SU-DHL-6 (cell line): ENCODE measurements around the gene PDP2.
A peak's percentile ranks its signal among the peaks of the same experiment; 100 is the strongest.

ENCODE experiments used
- H2AFZ ChIP-seq: fragments of 200-600 bp; sonication (generic); 2 replicates; pipeline ENCODE4 v1.6.1; 2014; ENCODE audit warnings: low read depth, mild to moderate bottlenecking, moderate library complexity, mixed read lengths, antibody characterized with exemption, low read length; ENCODE audit not compliant: severe bottlenecking
- H3F3A ChIP-seq: fragments of 200-600 bp; shearing (Covaris generic); 2 replicates; pipeline ENCODE4 v1.6.0; 2016; ENCODE audit warnings: antibody characterized with exemption, mild to moderate bottlenecking; ENCODE audit not compliant: insufficient read depth
- H3K27ac ChIP-seq: fragments of 200-600 bp; sonication (generic); 2 replicates; pipeline ENCODE4 v1.5.1; 2016; ENCODE audit warnings: low read depth, mild to moderate bottlenecking, low read length, moderate library complexity, mixed read lengths
- H3K27me3 ChIP-seq: fragments of 200-600 bp; sonication (generic), shearing (Covaris generic); 2 replicates; pipeline ENCODE4 v1.6.0; 2014; ENCODE audit warnings: mild to moderate bottlenecking, low read length
- H3K36me3 ChIP-seq: fragments of 200-600 bp; sonication (generic); 2 replicates; pipeline ENCODE4 v1.6.1; 2014; ENCODE audit warnings: mild to moderate bottlenecking, low read length, mixed read lengths
- H3K4me2 ChIP-seq: fragments of 300-600, 200-600 bp; shearing (Covaris generic), sonication (generic); 2 replicates; pipeline ENCODE4 v1.6.0; 2014; ENCODE audit warnings: low read length, low read depth, mild to moderate bottlenecking; ENCODE audit not compliant: poor library complexity, severe bottlenecking
- H3K4me3 ChIP-seq: fragments of 200-600 bp; sonication (generic); 2 replicates; pipeline ENCODE4 v1.5.1; 2014; ENCODE audit warnings: antibody characterized with exemption, low read length, mild to moderate bottlenecking, mixed read lengths; ENCODE audit not compliant: insufficient read depth, poor library complexity, severe bottlenecking
- H3K79me2 ChIP-seq: fragments of 200-600 bp; sonication (generic); 2 replicates; pipeline ENCODE4 v1.6.1; 2014; ENCODE audit warnings: mild to moderate bottlenecking, low read length, moderate library complexity; ENCODE audit not compliant: insufficient read depth
- H3K9ac ChIP-seq: fragments of 200-600 bp; sonication (generic); 2 replicates; pipeline ENCODE4 v1.7.0; 2014; ENCODE audit warnings: mild to moderate bottlenecking, low read length
- H3K9me2 ChIP-seq: fragments of 200-600 bp; sonication (generic); replicated peaks from 2 replicates; pipeline ENCODE4 v1.6.1; 2014; ENCODE audit warnings: low read length; ENCODE audit not compliant: insufficient read depth
- H3K9me3 ChIP-seq: fragments of 200-600 bp; sonication (generic); 2 replicates; pipeline ENCODE4 v1.6.1; 2014; ENCODE audit warnings: low read length, mixed read lengths; ENCODE audit not compliant: insufficient read depth
- H4K20me1 ChIP-seq: fragments of 200-600 bp; sonication (generic); 2 replicates; pipeline ENCODE4 v1.6.1; 2014; ENCODE audit warnings: low read depth, mild to moderate bottlenecking, antibody characterized with exemption, low read length, moderate library complexity, mixed read lengths
- CTCF ChIP-seq: fragments of 200-600 bp; sonication (generic); IDR thresholded peaks from one replicate; pipeline ENCODE4 v1.5.1; 2017; ENCODE audit warnings: antibody characterized with exemption, mild to moderate bottlenecking, low read length, moderate library complexity; ENCODE audit not compliant: insufficient read depth, poor library complexity, severe bottlenecking
- EZH2phosphoT487 ChIP-seq: fragments of 200-600 bp; sonication (generic), shearing (Covaris generic); conservative IDR thresholded peaks from 2 replicates; pipeline ENCODE4 v1.6.1; 2018; ENCODE audit warnings: mild to moderate bottlenecking, antibody characterized with exemption, low read length, moderate library complexity, mixed read lengths

The PDP2 gene

DNA sequence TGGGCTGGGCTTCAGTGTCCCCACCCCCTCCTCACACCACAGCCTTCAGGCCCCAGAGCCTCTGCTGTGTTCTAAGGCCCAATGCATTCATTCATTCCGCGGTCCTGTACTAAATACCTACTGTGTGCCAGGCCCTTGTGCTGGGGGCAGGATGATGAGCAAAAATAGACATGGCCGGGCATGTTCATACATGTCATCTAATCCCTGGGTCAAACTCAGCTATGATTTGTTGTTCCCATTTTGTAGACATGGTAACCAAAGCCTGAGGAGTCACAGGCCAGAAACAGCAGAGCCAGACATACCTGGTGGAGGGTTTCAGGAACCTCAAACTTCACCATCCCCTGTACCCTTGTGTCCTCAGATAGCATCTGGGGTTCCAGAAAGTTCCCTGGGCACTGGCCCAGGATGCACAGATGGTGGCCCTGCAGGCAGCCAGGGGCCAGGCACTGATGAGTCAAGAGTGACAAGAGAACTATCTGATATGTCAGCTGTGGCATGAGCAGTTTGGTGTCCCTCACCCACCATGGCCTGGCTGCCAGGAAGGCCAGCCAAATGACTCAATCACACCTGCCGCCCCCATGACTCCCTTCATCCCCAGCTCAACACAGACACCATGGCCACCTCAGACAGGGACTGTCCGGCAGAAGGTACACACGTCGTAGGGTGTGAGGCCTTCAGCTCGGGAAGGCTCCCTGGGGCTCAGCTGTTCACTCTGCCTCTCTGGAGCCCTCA lies 47.8 kb downstream of the PDP2 start:
- H3K27me3 ChIP-seq, result no peaks in the 10 kb centered on the region
- no peaks in the 10 kb centered on the region for H4K20me1 ChIP-seq
- H3K9me2 ChIP-seq, result no peaks in the 10 kb centered on the region
- no peaks in the 10 kb centered on the region for H3K36me3 ChIP-seq
- 0 out of 2 replicates have a peak, but pooled peaks cover 3% of the 10 kb centered on the region for H3F3A ChIP-seq
- no peak overlapping the region for H3K4me2 ChIP-seq
- H3K27ac ChIP-seq, result no peak overlapping the region
- TF ChIP-seq CTCF (no peak), EZH2phosphoT487 (no peak)
- no peak overlapping the region for H3K4me3 ChIP-seq
- H3K9ac ChIP-seq, result no peak overlapping the region
- no peak overlapping the region for H2AFZ ChIP-seq
- no peaks in the 10 kb centered on the region for H3K79me2 ChIP-seq
- no peaks in the 10 kb centered on the region for H3K9me3 ChIP-seq

GRCh38 chr16:66928702-66929388 lies 48.5 kb downstream of the PDP2 start:
- peak; percentile 32 for TF ChIP-seq CTCF
- no peak for TF ChIP-seq EZH2phosphoT487
- Histone ChIP-seq H3K9me3 (no peaks in the 10 kb centered on the region), H3K4me3 (no peak overlapping the region), H3K27me3 (no peaks in the 10 kb centered on the region), H3K4me2 (no peak overlapping the region), H3K9me2 (no peaks in the 10 kb centered on the region), H3F3A (0 out of 2 replicates have a peak, but pooled peaks cover 3% of the 10 kb centered on the region), H2AFZ (no peak overlapping the region), H3K27ac (no peak overlapping the region), H4K20me1 (no peaks in the 10 kb centered on the region), H3K79me2 (peaks cover 7% of the 10 kb centered on the region), H3K36me3 (no peaks in the 10 kb centered on the region), H3K9ac (no peak overlapping the region)

GRCh38 chr16:66930189-66930588 lies 49.9 kb downstream of the PDP2 start:
- Histone ChIP-seq H3K36me3 (no peaks in the 10 kb centered on the region), H3K9me2 (no peaks in the 10 kb centered on the region), H4K20me1 (no peaks in the 10 kb centered on the region), H3K27me3 (no peaks in the 10 kb centered on the region), H3K27ac (no peak overlapping the region), H2AFZ (no peak overlapping the region), H3K9ac (no peak overlapping the region), H3K79me2 (peaks cover 12% of the 10 kb centered on the region), H3K9me3 (no peaks in the 10 kb centered on the region), H3K4me2 (no peak overlapping the region), H3K4me3 (no peak overlapping the region), H3F3A (0 out of 2 replicates have a peak, but pooled peaks cover 3% of the 10 kb centered on the region)
- TF ChIP-seq CTCF (no peak), EZH2phosphoT487 (no peak)
